ENCODE results near the gene NARS2.

NARS2 gene

DNA sequence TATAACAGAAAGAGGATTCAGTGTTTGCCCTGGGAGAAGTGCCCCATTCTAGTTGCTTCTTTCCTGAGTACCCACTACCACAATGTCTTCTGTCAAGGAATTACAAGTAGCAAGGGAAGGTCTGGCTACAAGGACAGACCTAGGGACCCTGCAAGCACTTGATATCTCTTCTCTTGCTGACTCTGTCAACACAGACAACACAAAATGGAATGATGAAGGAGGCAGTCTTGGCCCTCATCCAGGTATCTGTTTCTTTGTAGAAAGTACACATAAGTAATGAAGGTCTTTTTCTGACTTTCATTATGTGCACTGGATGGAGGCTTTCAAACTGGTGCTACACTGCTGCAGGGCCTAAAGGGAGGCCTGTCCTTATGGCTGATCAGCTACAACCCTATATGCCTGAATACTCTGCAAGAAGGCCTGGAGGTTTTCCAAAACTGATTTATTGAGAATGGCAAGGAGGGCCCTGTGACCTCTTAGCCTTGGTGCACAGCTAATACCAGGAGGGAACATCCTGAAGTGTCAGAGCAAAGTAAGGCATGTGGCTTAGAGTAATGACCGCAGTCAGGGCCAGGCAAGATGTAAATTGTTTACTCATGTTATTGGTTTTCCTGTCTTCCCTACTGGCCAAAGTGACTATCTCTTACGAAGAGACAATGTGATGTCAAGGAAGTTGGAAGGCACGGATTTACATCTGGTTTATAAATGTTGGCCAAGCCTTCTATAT lies 188.3 kb downstream of the NARS2 start:
- DNase-seq: no peak
- H3K4me3 ChIP-seq (ENCODE audit: control insufficient read depth in 1 of 7, extremely low read depth in 1 of 7, insufficient read depth in 4 of 7, low read depth in 2 of 7, low read length in 6 of 7): no peak overlapping the region
- ChIA-PET POLR2A (interaction anchor here (0.6 kb wide), 2 partner anchors 13 to 142 kb away, joined by 3 to 4 read pairs; no protein-coding TSS in a partner anchor), CTCF (no interaction called here)
- peaks cover 0 to 6% (median 0%) of the 10 kb centered on the region in 4 experiments for H3K4me1 ChIP-seq (ENCODE audit: control extremely low read depth in 1 of 4, control insufficient read depth in 4 of 4, insufficient read depth in 4 of 4, low read length in 3 of 4)
- peaks cover 9 to 27% (median 21%) of the 10 kb centered on the region in 4 experiments for H3K36me3 ChIP-seq (ENCODE audit: control insufficient read depth in 4 of 4, insufficient read depth in 4 of 4, low read length in 3 of 4)
- H3K9me3 ChIP-seq (ENCODE audit: control extremely low read depth in 1 of 5, control insufficient read depth in 4 of 5, insufficient read depth in 2 of 5, low read depth in 1 of 5, low read length in 4 of 5): peaks cover 2 to 27% (median 8%) of the 10 kb centered on the region in 5 experiments
- H3K27me3 ChIP-seq (replicated peaks in 2 of 5; ENCODE audit: control insufficient read depth in 4 of 5, insufficient read depth in 5 of 5, low read length in 4 of 5): no peaks in the 10 kb centered on the region
- WGBS (ENCODE audit: insufficient coverage): no CpG with 5 or more reads among the region's 3 CpGs
- H3K27ac ChIP-seq (ENCODE audit: insufficient read depth in 1 of 2, low read depth in 1 of 2, low read length in 2 of 2, poor library complexity in 1 of 2, severe bottlenecking in 2 of 2): no peak overlapping the region

All from common myeloid progenitor, CD34-positive (primary cell).